NB4 (cell line): ENCODE results near the gene AIG1.

Experiments
- MYC ChIP-seq: IDR thresholded peaks from 2 replicates; pipeline ENCODE4 v1.6.1; 2011; ENCODE audit warnings: low read depth, low read length
- TF ChIP-seq, protein P1 (sequence below): IDR thresholded peaks from one replicate; pipeline ENCODE4 v1.5.1; 2012; ENCODE audit warnings: low read depth, low read length
- TF ChIP-seq, protein P2 (sequence below): IDR thresholded peaks from 2 replicates; pipeline ENCODE4 v1.6.1; 2011; ENCODE audit warnings: low read depth, low read length

DNA sequence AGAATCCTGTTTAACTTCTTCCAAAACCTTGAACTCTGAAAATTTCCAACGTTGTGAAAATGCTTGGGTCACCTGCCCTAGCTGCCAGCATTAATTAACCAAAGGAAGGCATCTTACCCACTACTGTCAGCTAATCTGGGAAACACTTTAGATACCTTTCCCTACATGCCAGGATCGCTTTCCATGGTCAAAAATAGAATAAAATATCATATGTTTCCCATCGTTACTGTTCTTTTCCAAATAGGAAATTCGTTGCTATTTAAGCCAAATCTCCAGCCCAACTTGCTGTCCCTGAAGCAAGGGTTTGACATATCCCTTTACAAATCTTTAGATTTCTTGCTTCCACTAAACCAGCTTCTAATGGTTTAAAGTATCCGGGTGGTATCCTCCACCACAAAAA lies 157.5 kb downstream of the AIG1 start:
- TF ChIP-seq, protein P1, sequence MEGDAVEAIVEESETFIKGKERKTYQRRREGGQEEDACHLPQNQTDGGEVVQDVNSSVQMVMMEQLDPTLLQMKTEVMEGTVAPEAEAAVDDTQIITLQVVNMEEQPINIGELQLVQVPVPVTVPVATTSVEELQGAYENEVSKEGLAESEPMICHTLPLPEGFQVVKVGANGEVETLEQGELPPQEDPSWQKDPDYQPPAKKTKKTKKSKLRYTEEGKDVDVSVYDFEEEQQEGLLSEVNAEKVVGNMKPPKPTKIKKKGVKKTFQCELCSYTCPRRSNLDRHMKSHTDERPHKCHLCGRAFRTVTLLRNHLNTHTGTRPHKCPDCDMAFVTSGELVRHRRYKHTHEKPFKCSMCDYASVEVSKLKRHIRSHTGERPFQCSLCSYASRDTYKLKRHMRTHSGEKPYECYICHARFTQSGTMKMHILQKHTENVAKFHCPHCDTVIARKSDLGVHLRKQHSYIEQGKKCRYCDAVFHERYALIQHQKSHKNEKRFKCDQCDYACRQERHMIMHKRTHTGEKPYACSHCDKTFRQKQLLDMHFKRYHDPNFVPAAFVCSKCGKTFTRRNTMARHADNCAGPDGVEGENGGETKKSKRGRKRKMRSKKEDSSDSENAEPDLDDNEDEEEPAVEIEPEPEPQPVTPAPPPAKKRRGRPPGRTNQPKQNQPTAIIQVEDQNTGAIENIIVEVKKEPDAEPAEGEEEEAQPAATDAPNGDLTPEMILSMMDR: no peak
- TF ChIP-seq MYC: no peak
- TF ChIP-seq, protein P2, sequence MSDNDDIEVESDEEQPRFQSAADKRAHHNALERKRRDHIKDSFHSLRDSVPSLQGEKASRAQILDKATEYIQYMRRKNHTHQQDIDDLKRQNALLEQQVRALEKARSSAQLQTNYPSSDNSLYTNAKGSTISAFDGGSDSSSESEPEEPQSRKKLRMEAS: no peak
